ENCODE measurements around the gene ABHD2.

- TF ChIP-seq SP2 (IDR thresholded peaks at IDR 0.05; ENCODE audit: extremely low read depth, low read depth, low read length, poor library complexity, severe bottlenecking) (no peak), MAFK (IDR thresholded peaks at IDR 0.05; ENCODE audit: low read length) (no peak), ELK1 (CRISPR knock-in tag; IDR thresholded peaks at IDR 0.05) (no peak), EP300 (IDR thresholded peaks at IDR 0.05; ENCODE audit: low read length) (no peak), BRD4 (IDR thresholded peaks at IDR 0.05) (no peak), CTCF (IDR thresholded peaks at IDR 0.05 in 2 of 3, conservative IDR thresholded peaks at IDR 0.05 in 1 of 3; ENCODE audit: insufficient read depth in 2 of 3, low read depth in 1 of 3, low read length in 3 of 3) (no peak), BCLAF1 (IDR thresholded peaks at IDR 0.05; ENCODE audit: borderline replicate concordance in 1 of 2, control insufficient read depth in 1 of 2, low read depth in 2 of 2, low read length in 1 of 2) (no peak), HMG20A (CRISPR knock-in tag; conservative IDR thresholded peaks at IDR 0.05) (no peak), SP1 (CRISPR knock-in tag; IDR thresholded peaks at IDR 0.05) (no peak), RAD21 (CRISPR knock-in tag; conservative IDR thresholded peaks at IDR 0.05 in 1 of 2, IDR thresholded peaks at IDR 0.05 in 1 of 2) (no peak)
Measured at GRCh38 chr15:89043031-89044002, 44.9 kb upstream of the ABHD2 start.
